GM18526 (cell line): ENCODE results near the gene TREH.

ENCODE experiments used
- POLR2A ChIP-seq: IDR thresholded peaks from 3 replicates; pipeline ENCODE4 v1.6.1; 2011; ENCODE audit not compliant: insufficient read length; ENCODE audit errors: extremely low read depth

TREH gene

GRCh38 chr11:118663381-118663780 is 16.1 kb downstream of the TREH start:
- no peak for TF ChIP-seq POLR2A

DNA sequence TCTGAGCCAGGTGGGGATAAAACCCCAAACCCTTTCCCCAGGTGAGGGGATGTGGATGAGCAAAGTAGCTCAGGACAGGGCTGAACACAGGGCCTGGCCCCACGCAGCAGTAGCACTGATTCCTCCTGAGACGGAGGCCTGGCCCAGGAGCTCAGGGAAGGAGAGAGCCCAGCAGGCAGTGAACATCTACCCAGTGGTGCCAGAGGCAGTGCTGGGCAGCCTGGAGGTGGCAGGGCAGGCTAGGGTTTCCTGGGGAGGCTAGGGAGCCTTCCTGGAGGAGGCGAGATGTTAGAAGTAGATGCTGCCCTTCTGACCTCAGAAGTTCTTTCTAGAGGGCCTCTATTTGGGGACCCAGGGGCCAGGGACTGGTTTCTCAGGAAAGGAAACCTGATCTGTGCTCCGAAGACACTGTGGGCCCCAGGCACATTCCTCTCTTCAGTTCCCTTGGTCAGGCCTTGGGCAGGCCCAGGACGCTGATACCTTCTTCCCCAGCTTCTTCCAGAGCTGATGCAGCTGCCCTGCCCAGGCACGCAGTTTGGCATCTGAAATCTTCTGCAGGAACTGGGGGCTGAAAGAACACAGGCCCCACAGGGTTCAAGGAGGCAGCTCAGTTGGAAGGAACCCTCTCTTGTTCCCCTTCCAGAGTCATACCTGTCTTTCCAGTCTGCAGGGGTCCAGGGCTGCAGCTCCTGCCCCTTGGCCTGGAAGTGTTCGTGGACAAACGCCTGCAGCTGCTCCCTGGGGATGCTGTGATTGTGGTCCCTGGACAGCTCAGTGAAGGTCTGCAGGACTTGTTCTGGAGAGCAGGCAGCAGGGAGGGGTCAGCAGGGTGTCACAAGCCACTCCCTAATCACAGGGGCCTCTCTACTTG is 16.8 kb downstream of the TREH start:
- no peak for TF ChIP-seq POLR2A

- TF ChIP-seq POLR2A, result no peak
Measured at GRCh38 chr11:118661425-118662301, 17.8 kb downstream of the TREH start.

DNA sequence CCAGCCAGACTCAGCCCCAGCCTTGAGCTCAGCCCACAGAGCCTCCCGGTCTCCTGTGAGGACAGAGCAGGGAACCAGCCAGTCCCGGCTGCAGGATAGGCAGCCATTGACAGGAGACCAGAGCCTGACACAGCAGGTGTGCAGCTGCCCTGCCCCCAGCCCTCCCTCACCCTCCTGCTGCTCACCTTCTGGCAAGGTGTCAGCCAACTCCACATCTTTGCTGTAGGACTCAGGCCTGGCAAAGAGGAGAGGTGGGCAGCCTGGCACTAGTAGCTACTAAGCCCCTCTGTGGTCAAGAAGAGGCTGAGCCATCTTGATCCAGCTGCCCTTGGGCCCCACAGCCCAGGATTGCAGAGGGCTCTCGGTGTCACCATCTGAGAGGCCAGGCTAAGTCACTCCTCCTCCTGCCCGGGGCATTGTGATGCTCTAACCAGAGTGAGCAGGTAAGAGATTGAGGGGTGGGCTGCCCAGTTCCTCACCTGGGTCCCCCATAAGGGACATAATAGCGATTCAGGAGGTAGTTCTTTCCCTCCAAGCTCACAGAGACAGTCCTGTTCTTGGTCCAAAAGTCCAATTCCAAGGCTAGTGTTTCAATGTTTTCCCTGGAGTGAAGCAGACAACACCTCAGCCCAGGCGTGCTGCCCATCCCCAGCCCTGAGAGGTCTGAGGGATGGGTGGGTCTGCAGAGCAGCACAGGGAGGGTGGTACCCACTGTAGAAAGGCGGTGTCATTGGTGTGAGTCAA is 18.6 kb downstream of the TREH start:
- TF ChIP-seq POLR2A, result no peak

GRCh38 chr11:118659953-118660680 is 19.3 kb downstream of the TREH start:
- no peak for TF ChIP-seq POLR2A

DNA sequence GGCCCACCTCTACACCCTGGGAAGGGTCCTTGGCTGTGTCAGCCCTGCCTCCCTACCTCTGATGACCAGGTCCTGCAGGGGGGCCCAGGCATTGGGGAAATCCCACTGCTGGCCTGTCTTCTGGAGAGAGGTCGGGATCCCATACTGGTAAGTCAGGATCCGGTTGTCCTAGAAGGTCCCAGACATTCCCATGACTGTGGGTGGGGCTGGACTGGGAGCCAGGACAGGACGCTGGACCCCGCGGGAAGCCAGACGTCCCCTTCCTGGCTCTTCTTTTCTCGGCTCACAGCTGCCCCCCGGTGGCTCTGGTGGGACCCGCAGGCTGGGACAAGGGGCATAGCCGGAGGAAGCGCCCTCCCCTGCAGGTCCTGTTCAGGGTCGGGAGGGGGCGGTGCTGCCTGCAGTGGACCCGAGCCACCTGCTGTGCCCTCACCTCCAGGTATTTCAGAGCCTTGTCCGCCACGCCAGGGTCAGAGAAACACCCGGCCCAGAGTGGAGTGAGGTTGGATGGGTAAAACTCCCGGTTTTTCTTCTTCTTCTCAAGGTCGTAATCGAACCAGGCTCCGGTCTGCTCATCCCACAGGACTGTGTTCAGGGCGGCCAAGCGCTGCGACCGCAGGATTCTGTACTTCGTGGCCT is 20.0 kb downstream of the TREH start:
- TF ChIP-seq POLR2A, result no peak

DNA sequence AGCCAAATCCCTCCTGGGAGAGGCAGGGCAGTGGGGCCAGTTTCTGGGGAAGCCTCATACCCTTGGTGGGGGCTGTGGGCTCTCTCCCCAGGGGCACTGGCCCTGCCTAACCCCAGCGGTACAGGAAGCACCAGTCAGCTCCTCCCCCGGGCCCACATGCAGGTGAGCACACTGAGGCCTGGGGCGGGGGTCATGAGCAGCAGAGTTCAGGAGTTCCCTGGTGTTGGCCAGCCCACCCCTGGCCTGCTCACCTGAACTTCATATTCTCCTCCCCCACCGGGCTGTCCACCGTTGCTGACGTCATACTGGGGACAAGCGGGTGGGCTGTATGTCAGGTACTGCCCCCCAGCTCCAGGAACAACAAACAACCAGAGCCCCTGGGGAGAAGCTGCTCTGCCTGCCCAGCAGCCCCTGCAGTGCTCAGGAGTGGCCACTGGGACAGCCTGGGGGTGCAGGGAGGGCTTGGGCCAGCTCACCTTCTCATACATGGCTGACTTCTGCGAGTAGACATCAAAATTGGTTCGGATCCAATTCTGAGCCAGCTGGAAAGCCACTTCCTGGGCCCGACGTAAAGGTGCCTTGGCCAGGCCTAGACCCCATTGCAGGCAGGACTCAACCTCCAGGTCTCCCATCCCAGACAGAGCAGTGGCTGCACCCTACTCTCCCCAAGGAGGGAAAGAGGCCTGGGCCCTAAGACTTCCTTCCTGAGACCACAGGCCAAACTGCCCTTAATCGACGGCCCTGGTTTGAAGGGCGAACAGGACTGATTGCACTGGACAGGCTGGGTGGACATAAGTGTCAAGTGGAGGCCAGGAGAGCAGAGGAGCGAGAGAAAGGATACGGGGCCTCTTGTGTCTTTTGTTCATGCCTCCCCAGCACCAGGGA is 20.8 kb downstream of the TREH start:
- TF ChIP-seq POLR2A, result no peak

DNA sequence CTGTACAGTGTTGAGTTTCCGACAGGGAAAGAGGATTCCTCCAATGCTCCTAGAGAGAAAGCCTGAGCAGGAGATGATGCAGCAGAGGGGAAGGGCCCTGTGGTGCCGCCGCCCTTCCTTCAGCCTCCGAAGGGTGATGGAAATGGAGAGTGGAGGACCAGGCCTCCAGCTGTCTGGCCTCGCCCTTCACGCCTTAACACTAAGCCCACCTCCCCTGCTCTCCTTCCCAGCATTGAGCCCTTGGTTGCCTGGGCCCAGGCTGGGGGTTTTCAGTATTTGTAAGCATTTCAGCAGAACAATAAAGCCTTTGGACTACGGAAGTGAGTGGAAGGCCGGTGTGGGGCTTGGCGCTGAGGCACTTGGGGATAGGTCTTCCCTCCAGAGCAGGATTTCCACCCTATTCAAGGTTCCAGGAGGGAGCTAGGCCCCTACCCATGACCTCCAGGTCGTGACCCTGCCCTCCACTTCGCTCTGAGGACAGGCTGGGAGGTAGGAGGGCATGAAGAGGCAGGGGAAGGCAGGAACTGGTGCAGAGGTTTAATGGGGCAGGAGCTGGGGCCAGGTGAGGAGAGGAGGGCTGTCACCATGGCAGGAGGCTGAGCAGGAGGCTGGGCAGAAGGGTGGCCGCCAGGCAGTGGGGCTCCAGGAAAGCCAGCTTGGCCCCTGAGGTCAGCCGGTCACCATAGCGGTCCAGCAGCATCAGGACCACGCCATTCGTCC is 21.6 kb downstream of the TREH start:
- TF ChIP-seq POLR2A, result no peak

DNA sequence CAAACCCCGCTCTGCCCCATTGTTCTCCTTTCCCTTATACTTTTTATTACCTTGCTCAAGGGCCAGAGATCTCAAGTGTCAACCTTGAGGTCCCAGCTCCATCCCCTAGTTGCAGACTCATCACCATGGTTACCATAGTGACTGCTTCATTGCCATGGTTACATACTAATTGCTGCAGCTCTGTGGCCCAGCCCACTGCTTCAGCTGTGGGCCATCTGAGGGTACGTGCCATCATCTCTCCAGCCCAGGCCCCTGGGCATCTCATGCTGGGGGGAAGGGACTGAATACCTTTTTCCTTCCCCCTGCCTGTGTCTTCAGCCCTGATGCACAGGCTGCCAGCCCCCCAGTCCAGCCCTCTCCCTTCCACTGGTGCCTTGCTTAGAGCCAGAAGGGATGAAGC is 22.2 kb downstream of the TREH start:
- TF ChIP-seq POLR2A, result no peak

GRCh38 chr11:118656563-118657165 is 22.8 kb downstream of the TREH start:
- TF ChIP-seq POLR2A, result no peak

DNA sequence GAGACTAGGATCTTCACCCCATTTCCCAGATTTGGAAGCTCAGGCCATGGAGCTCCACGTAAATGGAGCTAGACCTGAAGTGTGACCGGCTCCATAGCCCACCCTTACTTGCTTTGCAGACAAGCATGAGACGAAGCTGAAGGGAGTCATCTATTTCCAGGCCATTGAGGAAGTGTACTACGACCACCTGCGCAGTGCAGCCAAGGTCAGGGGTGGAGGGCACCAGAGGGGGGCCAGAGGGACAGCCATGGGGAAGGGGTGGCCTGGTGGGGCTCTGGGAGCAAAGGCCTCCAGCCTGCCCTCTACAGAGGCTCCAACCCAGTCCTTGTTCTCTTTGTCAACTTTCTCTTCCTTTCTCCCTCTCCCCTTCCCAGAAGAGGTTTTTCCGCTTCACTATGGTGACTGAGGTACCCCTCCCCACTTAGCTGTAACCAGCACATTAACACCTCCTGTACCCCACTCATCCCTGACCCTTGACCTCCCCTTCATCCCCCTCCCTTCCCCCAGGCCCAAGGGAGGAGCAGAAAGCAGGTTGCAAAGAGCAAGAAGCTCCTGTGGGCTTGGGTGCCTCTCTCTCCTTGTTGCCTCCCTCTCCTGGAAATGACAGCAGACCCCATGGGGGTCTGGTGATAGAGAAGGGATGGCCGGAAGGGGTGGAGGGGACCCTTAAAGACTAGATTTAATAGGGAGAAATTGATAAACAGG is 23.8 kb downstream of the TREH start:
- TF ChIP-seq POLR2A, result no peak
